OCI-LY1 (cell line): Measurements from ENCODE around the gene BACH2.
A peak's percentile ranks its signal among the peaks of the same experiment; 100 is the strongest.
"Not testable (repeated sequence)": the region's sequence is repeated elsewhere in the genome, so short reads cannot be mapped to it uniquely, and the experiment has no call there.

Source experiments
- H2AFZ ChIP-seq: fragments of 200-600 bp; sonication (generic), shearing (Covaris generic); 2 replicates; pipeline ENCODE4 v1.6.0; 2014; ENCODE audit warnings: antibody characterized with exemption, mild to moderate bottlenecking, low read length
- H3F3A ChIP-seq: fragments of 200-600 bp; sonication (generic), shearing (Covaris generic); 2 replicates; pipeline ENCODE4 v1.6.0; 2014; ENCODE audit warnings: mild to moderate bottlenecking, antibody characterized with exemption, low read length, moderate library complexity; ENCODE audit not compliant: insufficient read depth
- H3K27ac ChIP-seq: fragments of 200-600 bp; sonication (generic); 2 replicates; pipeline ENCODE4 v1.5.1; 2014; ENCODE audit warnings: low read length, mixed run types, mild to moderate bottlenecking, low read depth; ENCODE audit not compliant: poor library complexity, severe bottlenecking
- H3K27me3 ChIP-seq: fragments of 200-600 bp; sonication (generic); 2 replicates; pipeline ENCODE4 v1.6.0; 2014; ENCODE audit warnings: antibody characterized with exemption, mild to moderate bottlenecking, low read length, moderate library complexity; ENCODE audit not compliant: insufficient read depth
- H3K36me3 ChIP-seq: fragments of 200-600 bp; sonication (generic); 2 replicates; pipeline ENCODE4 v1.6.1; 2014; ENCODE audit warnings: mild to moderate bottlenecking, antibody characterized with exemption, low read length, moderate library complexity, mixed read lengths; ENCODE audit not compliant: insufficient read depth
- H3K4me1 ChIP-seq: fragments of 200-600 bp; sonication (generic); 2 replicates; pipeline ENCODE4 v1.5.1; 2014; ENCODE audit warnings: mild to moderate bottlenecking, low read length, moderate library complexity; ENCODE audit not compliant: insufficient read depth, severe bottlenecking
- H3K4me2 ChIP-seq: fragments of 200-600 bp; sonication (generic), shearing (Covaris generic); 2 replicates; pipeline ENCODE4 v1.6.1; 2014; ENCODE audit warnings: low read length
- H3K4me3 ChIP-seq: fragments of 200-600 bp; sonication (generic); 2 replicates; pipeline ENCODE4 v1.5.1; 2014; ENCODE audit warnings: low read length, low read depth, mild to moderate bottlenecking, mixed read lengths; ENCODE audit not compliant: poor library complexity, severe bottlenecking
- H3K79me2 ChIP-seq: fragments of 200-600 bp; shearing (Covaris generic); 2 replicates; pipeline ENCODE4 v1.6.1; 2016; ENCODE audit warnings: mixed run types, low read length, mixed read lengths; ENCODE audit not compliant: insufficient read depth
- H3K9ac ChIP-seq: fragments of 200-600 bp; sonication (generic), shearing (Covaris generic); 2 replicates; pipeline ENCODE4 v1.6.1; 2014; ENCODE audit warnings: mild to moderate bottlenecking, low read length, mixed read lengths
- H3K9me2 ChIP-seq: fragments of 200-600 bp; sonication (generic), shearing (Covaris generic); 2 replicates; pipeline ENCODE4 v1.6.1; 2014; ENCODE audit warnings: low read depth, mild to moderate bottlenecking, low read length, mixed read lengths
- H3K9me3 ChIP-seq: fragments of 200-600 bp; shearing (Covaris generic); 2 replicates; pipeline ENCODE4 v1.6.1; 2014; ENCODE audit warnings: low read length, mixed read lengths
- H4K20me1 ChIP-seq: fragments of 200-600 bp; sonication (generic), shearing (Covaris generic); 2 replicates; pipeline ENCODE4 v1.6.0; 2016; ENCODE audit warnings: mild to moderate bottlenecking, low read length; ENCODE audit not compliant: insufficient read depth
- CTCF ChIP-seq: fragments of 200-600 bp; sonication (generic), shearing (Covaris generic); IDR thresholded peaks from 2 replicates; pipeline ENCODE4 v1.5.1; 2017; ENCODE audit warnings: mild to moderate bottlenecking, antibody characterized with exemption, low read length, moderate library complexity, mixed read lengths
- EZH2 ChIP-seq: fragments of 200-600 bp; sonication (generic), shearing (Covaris generic); IDR thresholded peaks from 2 replicates; pipeline ENCODE4 v1.8.0; 2017; ENCODE audit warnings: borderline replicate concordance, mixed run types, mild to moderate bottlenecking, antibody characterized with exemption, low read length, moderate library complexity, mixed read lengths

The BACH2 gene

GRCh38 chr6:90212274-90212673, 84.4 kb downstream of the BACH2 start:
- H3K27me3 ChIP-seq = no peaks in the 10 kb centered on the region
- no peak overlapping the region for H3K27ac ChIP-seq
- no peaks in the 10 kb centered on the region for H4K20me1 ChIP-seq
- no peaks in the 10 kb centered on the region for H3F3A ChIP-seq
- H3K36me3 ChIP-seq = peaks cover 68% of the 10 kb centered on the region
- peaks cover 89% of the 10 kb centered on the region for H3K79me2 ChIP-seq
- H3K4me1 ChIP-seq = peaks cover 32% of the 10 kb centered on the region
- no peak overlapping the region for H3K4me2 ChIP-seq
- TF ChIP-seq CTCF (peak; percentile 26; the same call in 1 of the 2 replicates), EZH2 (no peak)
- H2AFZ ChIP-seq = no peak overlapping the region
- no peak overlapping the region for H3K9ac ChIP-seq
- no peak overlapping the region for H3K4me3 ChIP-seq
- no peaks in the 10 kb centered on the region for H3K9me3 ChIP-seq
- H3K9me2 ChIP-seq = no peaks in the 10 kb centered on the region

GRCh38 chr6:90209527-90209926, 87.1 kb downstream of the BACH2 start:
- Histone ChIP-seq H3K4me3 (no peak overlapping the region), H3K4me1 (peaks cover 5% of the 10 kb centered on the region), H4K20me1 (no peaks in the 10 kb centered on the region), H3K27me3 (no peaks in the 10 kb centered on the region), H3K27ac (no peak overlapping the region), H3K36me3 (peaks cover 76% of the 10 kb centered on the region), H3F3A (no peaks in the 10 kb centered on the region), H3K79me2 (peaks cover 91% of the 10 kb centered on the region), H2AFZ (no peak overlapping the region), H3K9me3 (no peaks in the 10 kb centered on the region), H3K9me2 (no peaks in the 10 kb centered on the region), H3K4me2 (no peak overlapping the region), H3K9ac (no peak overlapping the region)
- no peak for TF ChIP-seq EZH2
- TF ChIP-seq CTCF = no peak

GRCh38 chr6:90208690-90209089, 88.0 kb downstream of the BACH2 start:
- H4K20me1 ChIP-seq, H3K4me2 ChIP-seq, H2AFZ ChIP-seq, H3K9ac ChIP-seq, H3K27me3 ChIP-seq, H3K27ac ChIP-seq, H3K9me2 ChIP-seq, H3K4me3 ChIP-seq, H3K9me3 ChIP-seq, H3K4me1 ChIP-seq, H3F3A ChIP-seq: not testable (repeated sequence)
- Histone ChIP-seq H3K79me2 (peaks cover 91% of the 10 kb centered on the region), H3K36me3 (peaks cover 79% of the 10 kb centered on the region)

GRCh38 chr6:90204327-90205056, 92.2 kb downstream of the BACH2 start:
- Histone ChIP-seq H4K20me1 (no peaks in the 10 kb centered on the region), H3K9me3 (peaks cover 15% of the 10 kb centered on the region; the same call in 1 of the 2 replicates), H3K9me2 (no peaks in the 10 kb centered on the region), H3K79me2 (peaks cover 88% of the 10 kb centered on the region), H3K9ac (no peak overlapping the region), H3K27me3 (no peaks in the 10 kb centered on the region), H3F3A (0 out of 2 replicates have a peak, but pooled peaks cover 2% of the 10 kb centered on the region), H3K4me1 (no peaks in the 10 kb centered on the region), H2AFZ (no peak overlapping the region), H3K4me2 (no peak overlapping the region), H3K27ac (no peak overlapping the region), H3K36me3 (peaks cover 90% of the 10 kb centered on the region), H3K4me3 (no peak overlapping the region)
- no peak for TF ChIP-seq CTCF
- no peak for TF ChIP-seq EZH2
